HCT116 (cell line): ENCODE measurements around the gene TGOLN2. TPM values are rescaled to one million over a fixed set of nuclear protein-coding genes. Genes with fewer than 3 reads are reported as not detected.
"Not testable (repeated sequence)": the region's sequence is repeated elsewhere in the genome, so short reads cannot be mapped to it uniquely, and the experiment has no call there.

Source experiments
- ATAC-seq: fragments of 200-7000 bp; cut with Tn5 transposase; 2 replicates; pipeline ENCODE4 v1.9.1; 2020; ENCODE audit warnings: mild to moderate bottlenecking, moderate library complexity
- BruUV-seq: library from RNA; stranded (reverse); fragments of 400-500 nt; replicated peaks from 2 replicates; lab custom pipeline; 2021; lab: Mats Ljungman, UMichigan
- CTCF ChIA-PET: fragments of 300-600 bp; sonication (Branson Sonifier 250); formaldehyde crosslinking; loops from one replicate; lab custom pipeline; 2021; ENCODE audit warnings: antibody characterized with exemption; lab: Charles Lee
- POLR2A ChIA-PET: fragments of 300-600, 350-600 bp; sonication (Branson Sonifier 250); formaldehyde crosslinking; loops from one replicate; lab custom pipeline; 2021; ENCODE audit warnings: antibody characterized with exemption; lab: Charles Lee
- RAD21 ChIA-PET, 2 experiments: fragments of 300-600 bp; sonication (Branson Sonifier 250); formaldehyde crosslinking; loops; one replicate each; lab custom pipeline; 2023; ENCODE audit warnings: low total read pairs in 2 of 2; ENCODE audit not compliant: uncharacterized antibody in 2 of 2, unreplicated experiment in 2 of 2, low non-redundant PET in 1 of 2; lab: Charles Lee
- DNase-seq: peaks from one replicate; pipeline ENCODE4 v3.0.0-alpha.2; 2010; ENCODE audit warnings: low read depth, low spot score
- H2AFZ ChIP-seq: fragments of 200-600 bp; shearing (Covaris generic), sonication (generic); 2 replicates; pipeline ENCODE4 v1.6.1; 2017; ENCODE audit warnings: low read depth, mixed run types, mixed read lengths, antibody characterized with exemption, low read length; ENCODE audit not compliant: poor library complexity, severe bottlenecking
- H3K27ac ChIP-seq: 2 replicates; pipeline ENCODE4 v1.5.1; 2012; ENCODE audit warnings: low read depth, low read length
- H3K27me3 ChIP-seq: fragments of 200-600 bp; sonication (generic); 2 replicates; pipeline ENCODE4 v1.6.1; 2016; ENCODE audit warnings: mixed run types, low read length, mixed read lengths; ENCODE audit not compliant: insufficient read depth
- H3K36me3 ChIP-seq, 2 experiments: fragments of 200-500 bp in 1 of 2; fragments of 200-600 bp in 1 of 2; sonication (Bioruptor generic) in 1 of 2; sonication (generic) in 1 of 2; 2 replicates each; pipeline versions ENCODE4 v1.5.1 to v1.6.1; 2014 to 2016; ENCODE audit warnings: low read length in 2 of 2, inconsistent platforms in 1 of 2, mixed read lengths in 1 of 2, mixed run types in 1 of 2; ENCODE audit not compliant: insufficient read depth in 2 of 2, control insufficient read depth in 1 of 2
- H3K4me1 ChIP-seq, 2 experiments: fragments of 200-600 bp in 1 of 2; sonication (generic) in 1 of 2; 2 replicates each; pipeline versions ENCODE4 v1.5.1 to v1.6.1; 2012 to 2017; ENCODE audit warnings: low read length in 2 of 2, inconsistent platforms in 1 of 2, mild to moderate bottlenecking in 1 of 2, mixed read lengths in 1 of 2, mixed run types in 1 of 2, moderate library complexity in 1 of 2; ENCODE audit not compliant: insufficient read depth in 2 of 2, control insufficient read depth in 1 of 2
- H3K4me2 ChIP-seq: fragments of 200-600 bp; sonication (generic); 2 replicates; pipeline ENCODE4 v1.6.1; 2017; ENCODE audit warnings: mixed run types, low read length, mixed read lengths
- H3K4me3 ChIP-seq, 2 experiments: fragments of 200-600 bp in 1 of 2; sonication (generic) in 1 of 2; replicated peaks in 1 of 2; 2 replicates each; pipeline ENCODE4 v1.5.1; 2011 to 2016; ENCODE audit warnings: low read length in 2 of 2, control low read depth in 1 of 2, low read depth in 1 of 2, mild to moderate bottlenecking in 1 of 2, mixed read lengths in 1 of 2, mixed run types in 1 of 2
- H3K79me2 ChIP-seq: fragments of 200-600 bp; sonication (generic); 2 replicates; pipeline ENCODE4 v1.6.1; 2017; ENCODE audit warnings: mild to moderate bottlenecking, mixed run types, low read length, moderate library complexity, mixed read lengths; ENCODE audit not compliant: insufficient read depth
- H3K9ac ChIP-seq: fragments of 200-600 bp; sonication (generic); 2 replicates; pipeline ENCODE4 v1.6.1; 2016; ENCODE audit warnings: low read length, mixed read lengths
- H3K9me2 ChIP-seq: fragments of 200-600 bp; sonication (generic), shearing (Covaris generic); 2 replicates; pipeline ENCODE4 v1.6.1; 2017; ENCODE audit warnings: mixed run types, mild to moderate bottlenecking, moderate library complexity; ENCODE audit not compliant: insufficient read depth
- H3K9me3 ChIP-seq, 2 experiments: fragments of 200-500 bp in 1 of 2; fragments of 200-600 bp in 1 of 2; sonication (Bioruptor generic) in 1 of 2; sonication (generic) in 1 of 2; 2 replicates each; pipeline ENCODE4 v1.6.1; 2014 to 2017; ENCODE audit warnings: low read length in 2 of 2, mixed read lengths in 2 of 2, inconsistent platforms in 1 of 2, low read depth in 1 of 2, mild to moderate bottlenecking in 1 of 2, mixed run types in 1 of 2, moderate library complexity in 1 of 2; ENCODE audit not compliant: control insufficient read depth in 1 of 2, insufficient read depth in 1 of 2
- H4K20me1 ChIP-seq: fragments of 200-600 bp; sonication (generic), shearing (Covaris generic); 2 replicates; pipeline ENCODE4 v1.6.1; 2017; ENCODE audit warnings: mixed run types, mild to moderate bottlenecking, moderate library complexity; ENCODE audit not compliant: insufficient read depth
- CEBPB ChIP-seq: IDR thresholded peaks from 2 replicates; pipeline ENCODE4 v1.6.1; 2012; ENCODE audit warnings: low read depth
- SIN3A ChIP-seq: IDR thresholded peaks from 2 replicates; pipeline ENCODE4 v1.6.1; 2012; ENCODE audit warnings: low read depth
- SP1 ChIP-seq: IDR thresholded peaks from 2 replicates; pipeline ENCODE4 v1.6.1; 2012; ENCODE audit warnings: low read depth
- SRF ChIP-seq: IDR thresholded peaks from 2 replicates; pipeline ENCODE4 v1.6.1; 2012; ENCODE audit warnings: low read depth
- ZNF274 ChIP-seq: fragments of 200-500 bp; sonication (Bioruptor generic); IDR thresholded peaks from 2 replicates; pipeline ENCODE4 v1.6.1; 2014; ENCODE audit warnings: mild to moderate bottlenecking, low read depth, low read length, inconsistent platforms
- intact Hi-C: fragments of 100-400 bp; cut with micrococcal nuclease; formaldehyde crosslinking; loops from 2 replicates; pipeline ENCODE4 v1.10.0; 2022
- total RNA-seq: library from RNA; stranded (reverse); gene quantifications from one replicate; pipeline ENCODE4 v1.2.1, GENCODE V29; 2021; ENCODE audit not compliant: unreplicated experiment
- TF ChIP-seq, protein P1 (sequence below): IDR thresholded peaks from 2 replicates; pipeline ENCODE4 v1.6.1; 2012

The TGOLN2 gene
- total RNA-seq, 1 experiment from 2014 or later, result 43.2 TPM

DNA sequence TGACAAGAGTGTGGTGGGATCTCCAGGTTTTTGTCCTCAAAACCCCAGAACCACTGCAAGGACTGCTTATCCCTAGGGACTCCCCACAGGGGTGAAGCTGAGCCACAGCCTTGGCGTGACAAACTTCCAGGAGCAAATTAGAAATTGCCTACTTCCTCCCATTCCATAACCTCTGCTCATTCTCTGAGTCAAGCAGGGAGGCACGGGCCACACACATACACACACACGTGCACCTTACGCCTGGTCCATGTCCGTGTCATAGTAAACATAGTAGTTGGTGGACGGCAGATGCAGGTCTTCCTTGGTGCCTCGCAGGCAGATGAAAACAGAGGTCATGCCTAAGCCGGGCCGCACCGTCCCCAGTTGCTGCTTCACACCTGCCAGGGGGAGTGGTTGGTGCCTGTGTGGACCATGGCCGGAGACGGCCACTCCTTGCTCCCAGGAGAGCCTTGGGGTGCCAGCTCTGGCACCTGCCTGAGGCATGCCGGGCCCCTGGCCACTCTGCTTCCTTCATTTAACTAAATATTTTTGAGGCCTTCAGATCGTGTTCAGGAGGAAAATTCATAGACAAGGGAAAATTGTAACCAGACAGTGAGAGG, 16.7 kb upstream of the TGOLN2 start:
- peaks cover 8 to 24% of the 10 kb centered on the region in 2 experiments; a peak in 3 of 4 replicates for H3K36me3 ChIP-seq
- H2AFZ ChIP-seq, result no peak overlapping the region
- no peaks in the 10 kb centered on the region for H3K4me1 ChIP-seq
- CTCF ChIA-PET, result no interaction called here
- no peaks in the 10 kb centered on the region for H3K27me3 ChIP-seq
- intact Hi-C loops, result no loop called here
- POLR2A ChIA-PET, result no interaction called here
- TF ChIP-seq SP1 (no peak), ZNF274 (no peak), CEBPB (no peak), SIN3A (no peak), SRF (no peak)
- TF ChIP-seq, protein P1, sequence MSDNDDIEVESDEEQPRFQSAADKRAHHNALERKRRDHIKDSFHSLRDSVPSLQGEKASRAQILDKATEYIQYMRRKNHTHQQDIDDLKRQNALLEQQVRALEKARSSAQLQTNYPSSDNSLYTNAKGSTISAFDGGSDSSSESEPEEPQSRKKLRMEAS, result no peak
- no peaks in the 10 kb centered on the region for H4K20me1 ChIP-seq
- H3K4me2 ChIP-seq, result no peak overlapping the region
- no peak overlapping the region for H3K27ac ChIP-seq
- BruUV-seq, result no TSS peak
- RAD21 ChIA-PET, result no interaction called here
- ATAC-seq, result no peak
- H3K9me3 ChIP-seq, result no peaks in the 10 kb centered on the region
- H3K9me2 ChIP-seq, result no peaks in the 10 kb centered on the region
- no peak overlapping the region for H3K9ac ChIP-seq
- H3K4me3 ChIP-seq, result no peak overlapping the region
- DNase-seq, result no peak
- no peaks in the 10 kb centered on the region for H3K79me2 ChIP-seq

DNA sequence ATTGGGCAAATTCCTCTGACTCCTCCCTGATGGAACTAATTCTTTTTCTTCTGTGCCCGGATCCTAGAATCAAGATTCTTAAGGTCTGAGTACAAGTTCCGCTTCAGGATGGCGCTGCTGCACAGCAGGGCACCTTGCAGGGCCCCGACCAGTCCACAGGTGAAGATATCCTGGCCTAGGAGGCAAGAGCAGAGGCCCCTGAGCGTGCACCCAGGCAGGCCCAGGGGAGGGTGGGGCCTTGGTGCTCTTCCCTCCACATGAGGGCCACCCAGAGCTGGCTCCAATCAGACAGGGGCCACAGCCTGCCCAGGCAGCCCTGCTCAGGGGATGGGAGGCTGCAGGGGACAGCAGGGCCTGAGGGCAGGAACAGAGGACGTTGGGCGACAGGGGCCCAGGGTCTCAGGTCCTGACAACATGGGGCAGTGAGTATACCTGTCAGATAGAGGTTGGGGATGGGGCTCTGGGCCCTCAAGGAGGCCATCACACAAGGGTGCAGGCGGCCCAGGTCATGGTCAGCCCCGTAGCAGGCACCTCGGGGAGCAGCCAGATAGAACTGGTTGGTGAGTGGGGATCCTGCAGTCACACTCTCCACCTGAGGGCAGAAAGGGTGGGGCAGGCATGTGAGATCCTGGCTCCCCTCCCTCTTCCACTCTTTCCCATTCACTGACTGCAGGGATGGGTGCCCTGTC, 15.6 kb upstream of the TGOLN2 start:
- H3K9me3 ChIP-seq, RAD21 ChIA-PET, H2AFZ ChIP-seq, H3K4me3 ChIP-seq, H3K27me3 ChIP-seq, H3K4me1 ChIP-seq, H3K4me2 ChIP-seq, H3K9ac ChIP-seq, POLR2A ChIA-PET, CTCF ChIA-PET, intact Hi-C loops, H3K27ac ChIP-seq, DNase-seq, H3K9me2 ChIP-seq, H3K79me2 ChIP-seq, H4K20me1 ChIP-seq: not testable (repeated sequence)
- H3K36me3 ChIP-seq, result peaks cover 4 to 22% of the 10 kb centered on the region in 2 experiments; a peak in 2 of 4 replicates
- BruUV-seq, result TSS peak; percentile 67
- peak; percentile 51 for ATAC-seq
